ENCODE data around the gene LKAAEAR1. TPM values are rescaled to one million over a fixed set of nuclear protein-coding genes. Genes with fewer than 3 reads are reported as not detected.
A peak's percentile ranks its signal among the peaks of the same experiment; 100 is the strongest.

The LKAAEAR1 gene
- total RNA-seq, 1 donor from 2014 or later: not detected

DNA sequence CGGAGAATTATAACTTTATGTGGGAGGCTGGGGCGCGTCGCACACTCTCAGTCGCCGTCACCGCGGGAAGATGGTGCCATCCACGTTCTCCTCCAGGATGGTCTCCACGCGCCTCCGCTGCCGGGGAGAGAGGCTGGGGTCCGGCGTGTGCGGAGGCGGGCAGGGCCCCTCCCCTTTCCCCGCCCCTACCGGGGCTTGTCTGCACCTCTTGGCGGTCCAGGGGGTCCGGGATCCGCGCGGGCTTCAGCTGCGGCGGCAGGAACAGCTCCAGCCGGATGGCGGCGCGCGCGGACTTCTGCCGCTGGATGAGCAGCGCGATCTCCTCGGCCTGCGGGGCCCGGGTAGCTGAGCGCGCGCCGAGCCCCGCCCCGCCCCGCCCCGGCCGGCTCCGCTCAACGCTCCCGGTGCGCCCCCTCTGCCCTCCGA is 807 bp downstream of the LKAAEAR1 start:
- Mint-ChIP-seq H3K9me3 (ENCODE audit: unreplicated experiment) (peaks cover 19% of the 10 kb centered on the region), H3K27ac (ENCODE audit: unreplicated experiment) (no peak overlapping the region), H3K4me1 (ENCODE audit: low read depth, unreplicated experiment) (peaks cover 9% of the 10 kb centered on the region), H3K4me3 (ENCODE audit: unreplicated experiment) (peak overlapping the region; percentile 57), H3K27me3 (ENCODE audit: unreplicated experiment) (peaks cover 29% of the 10 kb centered on the region), H3K36me3 (ENCODE audit: unreplicated experiment) (peaks cover 11% of the 10 kb centered on the region)
- TF ChIP-seq, protein P1, sequence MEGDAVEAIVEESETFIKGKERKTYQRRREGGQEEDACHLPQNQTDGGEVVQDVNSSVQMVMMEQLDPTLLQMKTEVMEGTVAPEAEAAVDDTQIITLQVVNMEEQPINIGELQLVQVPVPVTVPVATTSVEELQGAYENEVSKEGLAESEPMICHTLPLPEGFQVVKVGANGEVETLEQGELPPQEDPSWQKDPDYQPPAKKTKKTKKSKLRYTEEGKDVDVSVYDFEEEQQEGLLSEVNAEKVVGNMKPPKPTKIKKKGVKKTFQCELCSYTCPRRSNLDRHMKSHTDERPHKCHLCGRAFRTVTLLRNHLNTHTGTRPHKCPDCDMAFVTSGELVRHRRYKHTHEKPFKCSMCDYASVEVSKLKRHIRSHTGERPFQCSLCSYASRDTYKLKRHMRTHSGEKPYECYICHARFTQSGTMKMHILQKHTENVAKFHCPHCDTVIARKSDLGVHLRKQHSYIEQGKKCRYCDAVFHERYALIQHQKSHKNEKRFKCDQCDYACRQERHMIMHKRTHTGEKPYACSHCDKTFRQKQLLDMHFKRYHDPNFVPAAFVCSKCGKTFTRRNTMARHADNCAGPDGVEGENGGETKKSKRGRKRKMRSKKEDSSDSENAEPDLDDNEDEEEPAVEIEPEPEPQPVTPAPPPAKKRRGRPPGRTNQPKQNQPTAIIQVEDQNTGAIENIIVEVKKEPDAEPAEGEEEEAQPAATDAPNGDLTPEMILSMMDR (IDR thresholded peaks at IDR 0.05; ENCODE audit: partially characterized antibody, unreplicated experiment): peak; percentile 60
- DNase-seq: peak; percentile 90

DNA sequence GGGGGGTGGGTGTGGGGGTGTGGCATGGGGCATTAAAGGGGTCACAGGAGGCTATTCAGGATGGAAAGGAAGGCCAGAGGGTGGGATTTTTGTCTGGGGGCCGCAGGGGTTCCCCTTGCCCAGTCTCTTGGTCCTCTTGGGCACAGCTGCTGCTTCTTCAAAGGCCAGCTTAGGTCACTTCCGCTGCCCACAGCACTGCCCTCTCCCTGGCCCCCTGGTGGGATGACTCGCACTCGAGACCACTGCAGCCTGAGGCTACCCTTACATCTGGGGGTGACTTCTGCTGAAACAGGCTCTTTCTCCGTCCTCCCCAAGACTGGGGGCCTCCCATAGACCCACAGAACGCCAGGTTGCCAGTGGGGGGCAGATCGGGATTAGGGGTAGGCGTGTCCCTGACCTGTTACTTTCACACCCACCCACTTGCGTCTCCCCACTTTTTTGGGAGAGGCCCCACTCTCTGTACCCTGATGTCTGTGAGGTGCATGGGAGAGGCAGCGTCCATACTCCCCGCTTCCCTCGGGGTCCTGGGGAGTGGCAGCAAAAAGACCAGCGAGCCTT is 1.3 kb downstream of the LKAAEAR1 start:
- Mint-ChIP-seq H3K27ac (ENCODE audit: unreplicated experiment) (no peak overlapping the region), H3K27me3 (ENCODE audit: unreplicated experiment) (peaks cover 25% of the 10 kb centered on the region), H3K4me1 (ENCODE audit: low read depth, unreplicated experiment) (peaks cover 9% of the 10 kb centered on the region), H3K36me3 (ENCODE audit: unreplicated experiment) (peaks cover 8% of the 10 kb centered on the region), H3K4me3 (ENCODE audit: unreplicated experiment) (peak overlapping the region; percentile 57), H3K9me3 (ENCODE audit: unreplicated experiment) (peaks cover 14% of the 10 kb centered on the region)
- DNase-seq: no peak
- TF ChIP-seq, protein P1 (IDR thresholded peaks at IDR 0.05; ENCODE audit: partially characterized antibody, unreplicated experiment): no peak

DNA sequence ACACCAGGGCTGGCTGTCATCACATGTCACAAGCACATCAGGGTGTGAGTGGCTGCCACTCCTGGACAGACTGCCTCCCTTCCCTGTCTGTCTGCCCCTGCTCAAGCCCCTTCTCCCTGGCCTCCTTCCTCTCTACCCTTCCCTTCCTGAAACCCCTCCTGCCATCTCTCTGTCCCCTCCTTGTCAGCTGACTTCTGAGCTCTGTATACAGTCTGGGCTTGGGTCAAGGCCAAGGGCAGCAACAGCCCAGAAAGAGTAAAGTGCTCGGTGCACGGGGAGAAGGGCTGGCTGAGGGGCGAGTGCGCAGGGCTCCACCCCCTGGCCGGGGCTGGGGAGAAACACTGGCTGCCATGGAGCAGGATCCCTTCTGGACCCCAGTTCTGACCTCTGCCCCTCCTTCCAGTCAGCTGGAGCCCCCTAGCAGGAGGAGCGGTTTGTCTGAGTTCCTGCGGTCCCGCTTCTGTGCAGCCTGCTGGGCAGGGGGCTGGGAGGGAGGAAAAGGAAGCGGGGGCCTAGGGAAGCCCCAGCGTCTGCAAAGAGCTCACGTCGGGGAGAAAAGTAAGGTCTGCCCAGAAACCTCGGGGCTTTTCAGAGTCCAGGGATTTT is 2.0 kb downstream of the LKAAEAR1 start:
- H3K9me3 Mint-ChIP-seq (ENCODE audit: unreplicated experiment): peaks cover 14% of the 10 kb centered on the region
- TF ChIP-seq, protein P1 (IDR thresholded peaks at IDR 0.05; ENCODE audit: partially characterized antibody, unreplicated experiment): no peak
- peaks cover 23% of the 10 kb centered on the region for H3K27me3 Mint-ChIP-seq (ENCODE audit: unreplicated experiment)
- no peak overlapping the region for H3K27ac Mint-ChIP-seq (ENCODE audit: unreplicated experiment)
- H3K4me1 Mint-ChIP-seq (ENCODE audit: low read depth, unreplicated experiment): peaks cover 9% of the 10 kb centered on the region
- DNase-seq: no peak
- H3K36me3 Mint-ChIP-seq (ENCODE audit: unreplicated experiment): peaks cover 8% of the 10 kb centered on the region
- H3K4me3 Mint-ChIP-seq (ENCODE audit: unreplicated experiment): peak overlapping the region; percentile 59

DNA sequence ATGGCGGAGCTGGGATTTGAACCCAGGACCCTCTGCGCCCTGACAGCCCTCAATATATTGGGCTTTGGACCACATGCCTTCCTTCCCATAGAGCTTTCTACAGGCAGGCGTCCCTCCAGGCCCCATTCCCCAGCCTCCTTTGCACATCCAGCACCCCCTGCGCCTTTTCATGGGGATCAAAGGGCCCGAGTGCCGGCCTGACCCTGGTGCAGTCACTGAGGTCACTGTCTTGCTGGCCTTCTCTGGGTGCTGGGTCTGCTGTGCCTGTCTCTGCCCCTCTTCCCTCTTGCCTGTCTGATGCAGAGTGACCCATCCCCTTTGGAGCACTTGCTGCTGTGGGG is 2.6 kb downstream of the LKAAEAR1 start:
- TF ChIP-seq, protein P1 (IDR thresholded peaks at IDR 0.05; ENCODE audit: partially characterized antibody, unreplicated experiment): no peak
- H3K27ac Mint-ChIP-seq (ENCODE audit: unreplicated experiment): no peak overlapping the region
- peaks cover 6% of the 10 kb centered on the region for H3K36me3 Mint-ChIP-seq (ENCODE audit: unreplicated experiment)
- peaks cover 9% of the 10 kb centered on the region for H3K4me1 Mint-ChIP-seq (ENCODE audit: low read depth, unreplicated experiment)
- H3K9me3 Mint-ChIP-seq (ENCODE audit: unreplicated experiment): peaks cover 13% of the 10 kb centered on the region
- H3K4me3 Mint-ChIP-seq (ENCODE audit: unreplicated experiment): peak overlapping the region; percentile 59
- H3K27me3 Mint-ChIP-seq (ENCODE audit: unreplicated experiment): peaks cover 23% of the 10 kb centered on the region
- DNase-seq: no peak

Measured in glutamatergic neuron (in vitro differentiated cells).